NCI-H1694 treated with DMSO at 0.1 percent for 48 hours (cell line): ENCODE measurements around the gene TARP.
"Not testable (repeated sequence)": the region's sequence is repeated elsewhere in the genome, so short reads cannot be mapped to it uniquely, and the experiment has no call there.

ENCODE experiments used
- DNase-seq: peaks from one replicate; lab custom pipeline; 2025; lab: John Stamatoyannopoulos, UW

TARP gene

GRCh38 chr7:38299275-38299931 is 26.0 kb upstream of the TARP start:
- no peak for DNase-seq

DNA sequence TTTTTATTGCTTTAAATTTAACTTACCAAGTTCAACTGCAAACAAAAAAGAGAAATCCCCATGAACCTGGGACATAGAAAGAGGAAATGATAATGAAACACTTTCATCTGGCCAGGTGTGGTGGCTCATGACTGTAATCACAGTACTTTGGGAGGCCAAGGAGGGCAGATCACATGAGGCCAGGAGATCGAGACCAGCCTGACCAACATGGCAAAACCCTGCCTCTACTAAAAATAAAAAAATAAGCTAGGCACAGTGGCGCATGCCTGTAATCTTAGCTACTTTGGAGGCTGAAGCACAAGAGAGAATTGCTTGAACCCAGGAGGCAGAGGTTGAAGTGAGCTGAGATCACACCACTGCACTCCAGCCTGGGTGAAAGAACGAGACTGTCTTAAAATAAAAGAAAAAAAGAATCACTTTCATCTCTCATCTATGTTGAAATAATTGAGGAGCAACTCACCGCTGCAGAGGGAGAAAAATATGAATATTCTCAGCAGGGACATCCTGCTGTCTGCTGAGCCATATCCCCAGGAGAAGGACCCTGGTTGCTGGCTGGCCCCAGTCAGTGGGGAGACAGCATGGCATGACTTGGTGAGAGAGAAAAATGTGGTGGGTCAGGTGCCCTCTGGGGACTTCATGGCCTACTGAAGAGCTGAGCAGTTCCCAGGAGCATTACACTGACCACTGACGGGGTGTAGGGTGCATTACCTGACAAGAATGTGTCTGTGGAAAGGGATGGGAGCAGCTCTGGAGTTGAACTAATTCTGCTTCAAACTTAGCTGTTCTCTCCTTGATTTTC is 22.8 kb upstream of the TARP start:
- DNase-seq, result no peak

GRCh38 chr7:38294926-38295325 is 21.5 kb upstream of the TARP start:
- DNase-seq, result no peak

GRCh38 chr7:38292442-38292841 is 19.0 kb upstream of the TARP start:
- DNase-seq, result no peak

DNA sequence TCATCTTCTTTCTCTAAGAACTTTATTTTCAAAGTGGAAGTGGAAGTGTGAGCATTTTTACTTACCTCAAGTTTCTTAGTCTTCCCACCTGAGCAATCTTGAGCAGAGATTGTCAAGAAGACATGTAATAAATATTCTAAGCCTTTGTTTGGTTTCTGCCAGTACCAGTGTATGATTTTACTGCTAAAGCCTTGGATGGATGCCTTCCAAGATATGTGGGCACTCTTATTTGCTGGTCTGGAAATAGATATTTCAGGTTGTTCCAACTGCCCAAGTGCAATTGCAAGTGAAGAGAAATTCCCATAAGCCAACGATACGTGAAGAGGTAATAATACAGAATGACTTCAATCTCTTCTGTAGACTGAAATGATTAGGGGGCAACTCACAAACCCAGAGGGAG is 18.2 kb upstream of the TARP start:
- DNase-seq, result no peak

- DNase-seq, result no peak
Measured at GRCh38 chr7:38291117-38291647, 17.7 kb upstream of the TARP start.

DNA sequence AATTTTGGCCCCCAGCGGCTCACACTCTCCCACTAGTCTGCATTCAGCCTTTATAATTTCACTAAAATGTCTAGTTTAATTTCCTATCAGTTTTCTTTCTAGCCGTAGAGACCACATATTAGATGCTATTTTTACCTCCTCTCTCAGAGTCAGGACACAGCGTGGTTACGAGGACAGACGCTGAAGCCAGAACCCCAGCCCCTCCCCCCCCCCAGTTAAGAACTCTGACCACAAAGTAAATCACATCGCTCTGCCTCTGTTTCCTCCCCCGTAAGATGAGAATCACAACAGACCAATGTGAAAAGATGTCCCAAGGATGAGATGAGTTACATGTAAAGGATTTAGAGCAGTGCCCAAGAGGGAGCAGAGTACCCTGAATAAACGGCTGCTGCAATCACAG is 11.1 kb upstream of the TARP start:
- no peak for DNase-seq

GRCh38 chr7:38283809-38284208 is 10.4 kb upstream of the TARP start:
- no peak for DNase-seq

- DNase-seq, result no peak
Measured at GRCh38 chr7:38283107-38283506, 9.7 kb upstream of the TARP start.

GRCh38 chr7:38282081-38282480 is 8.6 kb upstream of the TARP start:
- no peak for DNase-seq

GRCh38 chr7:38281266-38281665 is 7.8 kb upstream of the TARP start:
- no peak for DNase-seq

GRCh38 chr7:38280707-38281106 is 7.3 kb upstream of the TARP start:
- DNase-seq, result no peak

DNA sequence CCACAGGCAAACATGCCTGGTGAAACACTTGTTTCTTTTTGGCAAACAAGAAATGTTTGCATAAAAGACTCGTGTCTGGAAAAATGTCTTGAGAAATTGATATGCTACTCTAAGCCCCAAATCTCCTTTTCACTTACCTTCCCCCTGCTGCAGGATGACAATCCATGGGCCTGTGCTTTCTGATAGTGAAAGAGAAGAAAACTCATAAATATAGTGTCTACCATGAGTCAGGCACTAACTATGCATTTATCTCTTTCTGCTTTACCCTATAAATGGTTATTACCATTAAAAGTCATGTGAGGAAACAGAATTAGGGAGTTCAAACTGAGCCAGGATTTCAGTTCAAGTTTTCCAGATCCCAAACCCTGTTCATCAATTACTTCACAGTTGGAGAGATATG is 6.6 kb upstream of the TARP start:
- DNase-seq, result no peak

- DNase-seq, result no peak
Measured at GRCh38 chr7:38276096-38276877, 2.9 kb upstream of the TARP start.

GRCh38 chr7:38274927-38275620 is 1.6 kb upstream of the TARP start:
- no peak for DNase-seq

DNA sequence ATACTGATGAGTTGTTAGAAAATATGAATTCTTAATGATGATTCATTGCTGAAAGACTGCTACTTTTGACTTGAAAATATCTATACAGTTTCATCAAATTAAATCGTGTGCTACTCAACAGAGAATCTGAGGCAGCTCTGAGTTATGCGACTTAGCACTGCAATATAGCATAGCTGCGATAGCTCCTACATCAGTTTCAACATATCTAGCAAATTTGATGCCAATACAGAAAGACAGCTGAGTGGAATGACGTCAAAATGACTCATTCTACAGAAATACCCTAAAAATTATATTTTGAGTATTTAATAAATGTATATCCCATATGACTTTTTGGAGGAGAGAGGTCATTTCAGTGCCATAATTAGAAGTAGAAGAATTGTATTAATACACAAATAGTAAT is 1.1 kb upstream of the TARP start:
- no peak for DNase-seq

- not testable (repeated sequence) for DNase-seq
Measured at GRCh38 chr7:38270405-38270804, 3.0 kb downstream of the TARP start.

- not testable (repeated sequence) for DNase-seq
Measured at GRCh38 chr7:38269704-38270346, 3.6 kb downstream of the TARP start.

GRCh38 chr7:38265958-38266357 is 7.5 kb downstream of the TARP start:
- not testable (repeated sequence) for DNase-seq

DNA sequence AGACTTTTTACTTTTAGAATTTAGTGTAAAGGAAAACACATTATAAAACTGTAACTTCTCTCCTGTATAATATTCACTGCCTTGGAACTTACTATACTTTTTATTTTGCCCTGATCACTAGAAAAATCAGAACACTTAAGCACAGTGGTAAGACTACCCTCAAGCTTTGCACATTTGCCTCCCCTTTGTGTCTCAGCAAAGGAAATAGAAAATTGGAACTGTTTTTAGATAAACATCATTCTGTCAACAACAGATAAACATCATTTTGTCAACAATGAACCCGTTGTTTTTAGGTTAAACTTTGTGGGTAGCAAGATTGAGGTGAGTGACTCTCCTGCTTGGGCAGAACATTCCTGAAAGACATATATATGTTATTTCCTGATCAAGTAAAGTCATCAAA is 8.8 kb downstream of the TARP start:
- DNase-seq, result not testable (repeated sequence)

DNA sequence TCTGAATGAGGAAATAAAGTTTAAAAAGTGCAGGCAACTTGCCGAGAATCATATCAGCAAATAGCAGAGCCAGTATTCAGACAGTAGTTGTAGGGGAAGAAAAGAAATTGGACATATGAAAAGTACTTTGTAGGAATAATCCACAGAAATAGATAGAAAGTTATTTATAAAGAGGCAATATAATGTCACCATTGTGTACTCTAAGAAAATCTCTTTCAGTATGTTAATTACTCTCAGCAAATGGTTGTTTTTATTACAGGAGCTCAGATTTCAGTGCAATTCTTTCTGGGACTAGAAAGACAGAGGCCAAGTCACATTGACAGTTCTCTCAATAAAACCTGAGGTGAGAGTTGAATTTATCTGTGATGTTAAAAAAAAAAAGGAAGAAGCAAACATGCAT is 10.2 kb downstream of the TARP start:
- DNase-seq, result not testable (repeated sequence)

- DNase-seq, result no peak
Measured at GRCh38 chr7:38262545-38262944, 10.9 kb downstream of the TARP start.
